AG04450 (cell line): ENCODE data around the gene SPATA12. TPM values are rescaled to one million over a fixed set of nuclear protein-coding genes. Genes with fewer than 3 reads are reported as not detected.

Experiments used
- CTCF ChIA-PET: fragments of 300-600, 350-600 bp; formaldehyde crosslinking; extraction: SDS; loops from one replicate; lab custom pipeline; 2022; ENCODE audit warnings: antibody characterized with exemption, inconsistent platforms; lab: Charles Lee
- POLR2A ChIA-PET: fragments of 350-600 bp; formaldehyde crosslinking; extraction: SDS; loops from one replicate; lab custom pipeline; 2021; ENCODE audit warnings: antibody characterized with exemption, inconsistent platforms; lab: Yijun Ruan, JAX
- DNase-seq: peaks from one replicate; pipeline ENCODE4 v3.0.0-alpha.2; 2011; ENCODE audit warnings: low read depth, low spot score
- H3K27ac ChIP-seq: one replicate; pipeline ENCODE4 v1.5.1; 2012; ENCODE audit warnings: low read depth, low read length, control low read depth
- H3K27me3 ChIP-seq: one replicate; pipeline ENCODE4 v1.6.0; 2012; ENCODE audit warnings: low read length; ENCODE audit not compliant: control insufficient read depth, insufficient read depth
- H3K4me3 ChIP-seq: 2 replicates; pipeline ENCODE4 v1.5.1; 2011; ENCODE audit warnings: mild to moderate bottlenecking, low read depth, low read length, control low read depth
- H3K9me3 ChIP-seq: 2 replicates; pipeline ENCODE4 v1.5.1; 2012; ENCODE audit warnings: low read length; ENCODE audit not compliant: control insufficient read depth, insufficient read depth
- polyA plus RNA-seq: library from polyadenylated mRNA; depleted of rRNA; stranded (reverse); fragments of >200 nt; gene quantifications from 2 replicates; pipeline ENCODE4 v1.2.3, GENCODE V29; 2011
- TF ChIP-seq, protein P1 (sequence below): IDR thresholded peaks from 2 replicates; pipeline ENCODE4 v1.5.1; 2011; ENCODE audit warnings: low read depth, low read length, control low read depth, inconsistent platforms

SPATA12 gene
- polyA plus RNA-seq, 1 experiment = not detected

DNA sequence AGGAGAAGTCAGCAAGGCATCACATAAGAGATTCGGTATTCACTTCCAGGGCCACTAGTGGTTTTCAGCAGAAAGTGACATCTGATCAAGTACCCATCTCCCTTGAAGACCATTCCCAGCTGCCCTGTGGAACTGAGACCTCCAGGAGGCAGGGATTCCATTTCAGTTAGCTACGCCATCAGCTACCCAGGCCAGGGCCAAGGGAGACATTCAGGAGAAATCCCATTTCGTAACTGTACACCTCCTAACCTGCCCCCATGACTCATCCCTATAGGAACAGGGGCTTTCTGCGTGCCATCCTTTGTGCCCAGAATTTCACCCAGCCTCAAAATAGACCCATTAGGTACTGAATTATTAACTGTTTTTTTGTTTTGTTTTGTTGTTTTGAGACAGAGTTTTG lies 24.7 kb downstream of the SPATA12 start:
- CTCF ChIA-PET = interaction anchor here (0.6 kb wide), 1 partner anchor 89 kb away, joined by 9 read pairs; no protein-coding TSS in a partner anchor
- DNase-seq = no peak
- Histone ChIP-seq H3K4me3 (no peak overlapping the region), H3K9me3 (no peaks in the 10 kb centered on the region), H3K27me3 (peaks cover 11% of the 10 kb centered on the region), H3K27ac (no peak overlapping the region)
- POLR2A ChIA-PET = no interaction called here
- TF ChIP-seq, protein P1, sequence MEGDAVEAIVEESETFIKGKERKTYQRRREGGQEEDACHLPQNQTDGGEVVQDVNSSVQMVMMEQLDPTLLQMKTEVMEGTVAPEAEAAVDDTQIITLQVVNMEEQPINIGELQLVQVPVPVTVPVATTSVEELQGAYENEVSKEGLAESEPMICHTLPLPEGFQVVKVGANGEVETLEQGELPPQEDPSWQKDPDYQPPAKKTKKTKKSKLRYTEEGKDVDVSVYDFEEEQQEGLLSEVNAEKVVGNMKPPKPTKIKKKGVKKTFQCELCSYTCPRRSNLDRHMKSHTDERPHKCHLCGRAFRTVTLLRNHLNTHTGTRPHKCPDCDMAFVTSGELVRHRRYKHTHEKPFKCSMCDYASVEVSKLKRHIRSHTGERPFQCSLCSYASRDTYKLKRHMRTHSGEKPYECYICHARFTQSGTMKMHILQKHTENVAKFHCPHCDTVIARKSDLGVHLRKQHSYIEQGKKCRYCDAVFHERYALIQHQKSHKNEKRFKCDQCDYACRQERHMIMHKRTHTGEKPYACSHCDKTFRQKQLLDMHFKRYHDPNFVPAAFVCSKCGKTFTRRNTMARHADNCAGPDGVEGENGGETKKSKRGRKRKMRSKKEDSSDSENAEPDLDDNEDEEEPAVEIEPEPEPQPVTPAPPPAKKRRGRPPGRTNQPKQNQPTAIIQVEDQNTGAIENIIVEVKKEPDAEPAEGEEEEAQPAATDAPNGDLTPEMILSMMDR = no peak

- Histone ChIP-seq H3K27ac (no peak overlapping the region), H3K4me3 (no peak overlapping the region), H3K9me3 (no peaks in the 10 kb centered on the region), H3K27me3 (peaks cover 5% of the 10 kb centered on the region)
- ChIA-PET CTCF (interaction anchor here (0.7 kb wide), 1 partner anchor 123 kb away, joined by 4 read pairs; no protein-coding TSS in a partner anchor), POLR2A (no interaction called here)
- TF ChIP-seq, protein P1 = no peak
- no peak for DNase-seq
Observed at GRCh38 chr3:57086201-57086600, 25.7 kb downstream of the SPATA12 start.

DNA sequence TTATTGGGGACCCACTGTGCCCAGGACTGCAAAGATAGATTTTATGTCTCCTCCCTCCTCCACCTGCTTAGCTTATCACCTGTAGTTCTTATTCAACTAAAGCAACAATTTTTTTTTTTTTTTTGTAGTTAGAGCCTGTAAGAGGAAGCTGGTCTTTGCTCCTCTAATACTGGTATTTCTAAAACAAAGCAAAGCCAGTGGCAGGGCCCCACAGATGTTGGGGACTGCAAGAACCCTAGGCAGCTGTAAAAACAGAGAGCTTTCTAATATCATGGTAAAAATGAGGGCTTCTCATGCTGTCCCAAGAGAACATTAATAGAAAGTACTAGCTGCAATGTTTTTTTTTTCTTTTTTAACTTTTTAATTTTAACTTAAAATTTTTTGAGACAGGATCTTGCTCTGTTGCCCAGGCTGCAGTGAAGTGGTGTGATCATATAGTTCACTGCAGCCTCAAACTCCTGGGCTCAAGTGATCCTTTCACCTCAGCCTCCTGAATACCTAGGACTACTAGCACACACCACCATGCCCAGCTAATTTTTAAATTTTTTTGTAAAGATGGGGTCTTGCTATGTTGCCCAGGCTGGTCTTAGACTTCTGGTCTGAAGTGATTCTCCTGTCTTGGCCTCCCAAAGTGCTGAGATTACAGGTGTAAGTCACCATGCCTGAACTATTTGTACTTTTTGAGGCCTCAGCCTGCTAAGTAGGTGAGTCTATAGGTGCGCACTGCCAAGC lies 27.1 kb downstream of the SPATA12 start:
- no peak overlapping the region for H3K27ac ChIP-seq
- no peak overlapping the region for H3K4me3 ChIP-seq
- ChIA-PET POLR2A (no interaction called here), CTCF (interaction anchor here (0.6 to 1.4 kb wide), 4 partner anchors 11 to 99 kb away, joined by 3 to 6 read pairs (median 3); no protein-coding TSS in a partner anchor)
- H3K9me3 ChIP-seq = no peaks in the 10 kb centered on the region
- H3K27me3 ChIP-seq = peaks cover 3% of the 10 kb centered on the region
- DNase-seq = no peak
- TF ChIP-seq, protein P1 = no peak

GRCh38 chr3:57088503-57088902 lies 28.0 kb downstream of the SPATA12 start:
- ChIA-PET CTCF (interaction anchor here (1.3 to 1.8 kb wide), 2 partner anchors 12 to 93 kb away, joined by 5 to 17 read pairs; no protein-coding TSS in a partner anchor), POLR2A (no interaction called here)
- H3K4me3 ChIP-seq = no peak overlapping the region
- TF ChIP-seq, protein P1 = no peak
- no peak overlapping the region for H3K27ac ChIP-seq
- peaks cover 3% of the 10 kb centered on the region for H3K27me3 ChIP-seq
- DNase-seq = no peak
- no peaks in the 10 kb centered on the region for H3K9me3 ChIP-seq

GRCh38 chr3:57089043-57089442 lies 28.6 kb downstream of the SPATA12 start:
- peaks cover 3% of the 10 kb centered on the region for H3K27me3 ChIP-seq
- no peaks in the 10 kb centered on the region for H3K9me3 ChIP-seq
- ChIA-PET CTCF (interaction anchor here (0.6 to 1.8 kb wide), 3 partner anchors 11 to 387 kb away, joined by 3 to 17 read pairs (median 5); no protein-coding TSS in a partner anchor), POLR2A (interaction anchor here (0.6 kb wide), 1 partner anchor 10 kb away, joined by 3 read pairs; no protein-coding TSS in a partner anchor)
- DNase-seq = no peak
- TF ChIP-seq, protein P1 = no peak
- H3K4me3 ChIP-seq = no peak overlapping the region
- H3K27ac ChIP-seq = no peak overlapping the region
